GM12878 (cell line): ENCODE results near the gene EHHADH. TPM values are rescaled to one million over a fixed set of nuclear protein-coding genes. Genes with fewer than 3 reads are reported as not detected.

Experiments used
- ATF2 ChIP-seq: IDR thresholded peaks from 2 replicates; pipeline ENCODE4 v1.6.1; 2012; ENCODE audit warnings: low read length, inconsistent platforms
- BACH1 ChIP-seq: fragments of 450-650 bp; IDR thresholded peaks from 2 replicates; pipeline ENCODE4 v1.6.1; 2017; ENCODE audit warnings: mild to moderate bottlenecking, borderline replicate concordance
- CBX3 ChIP-seq: fragments of 200-600 bp; sonication (generic); IDR thresholded peaks from 2 replicates; pipeline ENCODE4 v1.6.1; 2016; ENCODE audit warnings: low read depth, borderline replicate concordance
- CHD1 ChIP-seq: IDR thresholded peaks from 2 replicates; pipeline ENCODE4 v1.6.1; 2012; ENCODE audit warnings: low read depth, low read length, improper control_type of control experiment
- E2F8 ChIP-seq: fragments of 450-650 bp; IDR thresholded peaks from 2 replicates; pipeline ENCODE4 v1.6.1; 2018; ENCODE audit warnings: mild to moderate bottlenecking, low read depth, moderate library complexity; ENCODE audit not compliant: partially characterized antibody
- HDAC2 ChIP-seq: fragments of 200-600 bp; sonication (generic); IDR thresholded peaks from 2 replicates; pipeline ENCODE4 v1.6.1; 2017
- KLF5 ChIP-seq: fragments of 450-650 bp; IDR thresholded peaks from 2 replicates; pipeline ENCODE4 v1.6.1; 2014; ENCODE audit warnings: mild to moderate bottlenecking; ENCODE audit not compliant: partially characterized antibody
- MTA2 ChIP-seq: fragments of 450-650 bp; IDR thresholded peaks from 2 replicates; pipeline ENCODE4 v1.6.1; 2016; ENCODE audit warnings: low read depth, mild to moderate bottlenecking, moderate library complexity
- MXI1 ChIP-seq: fragments of 150-350 bp; IDR thresholded peaks from 2 replicates; pipeline ENCODE4 v1.6.1; 2011; ENCODE audit warnings: low read depth, mild to moderate bottlenecking, inconsistent platforms, low read length, improper control_type of control experiment
- MYC ChIP-seq: IDR thresholded peaks from 2 replicates; pipeline ENCODE4 v1.6.1; 2011; ENCODE audit warnings: mild to moderate bottlenecking, low read length, moderate library complexity, inconsistent platforms; ENCODE audit not compliant: insufficient read depth, insufficient replicate concordance, insufficient read length, severe bottlenecking
- NBN ChIP-seq: fragments of 450-650 bp; IDR thresholded peaks from 2 replicates; pipeline ENCODE4 v1.6.1; 2016
- POU2F2 ChIP-seq: IDR thresholded peaks from 3 replicates; pipeline ENCODE4 v1.6.1; 2011; ENCODE audit warnings: low read depth, mild to moderate bottlenecking, low read length, borderline replicate concordance
- RBBP5 ChIP-seq: fragments of 200-600 bp; sonication (generic); conservative IDR thresholded peaks from 2 replicates; pipeline ENCODE4 v1.6.1; 2016
- RUNX3 ChIP-seq: IDR thresholded peaks from 2 replicates; pipeline ENCODE4 v1.6.1; 2012; ENCODE audit warnings: low read length, inconsistent platforms
- SRF ChIP-seq, 2 experiments: IDR thresholded peaks; 2 replicates each; pipeline ENCODE4 v1.6.1; 2011; ENCODE audit warnings: low read depth in 2 of 2, low read length in 2 of 2, mild to moderate bottlenecking in 1 of 2, moderate library complexity in 1 of 2
- TCF7 ChIP-seq: IDR thresholded peaks from 2 replicates; pipeline ENCODE4 v1.6.1; 2014; ENCODE audit warnings: antibody characterized with exemption, borderline replicate concordance
- ZNF592 ChIP-seq: fragments of 450-650 bp; IDR thresholded peaks from 2 replicates; pipeline ENCODE4 v1.6.1; 2017; ENCODE audit warnings: mild to moderate bottlenecking, moderate library complexity
- ZNF687 ChIP-seq: fragments of 450-650 bp; IDR thresholded peaks from 2 replicates; pipeline ENCODE4 v1.6.1; 2017; ENCODE audit warnings: mild to moderate bottlenecking, moderate library complexity
- ZSCAN29 ChIP-seq: fragments of 450-650 bp; IDR thresholded peaks from 2 replicates; pipeline ENCODE4 v1.6.1; 2017; ENCODE audit warnings: mild to moderate bottlenecking, moderate library complexity
- polyA plus RNA-seq, 11 experiments: library from polyadenylated mRNA; depleted of rRNA in 4 of 11; unstranded in 6 of 11; stranded (reverse) in 5 of 11; fragments of >200 nt; fragmentation: Nextera tagmentation in 4 of 11; fragmentation: Illumina TruSeq in 1 of 11; extraction: Ambion mirVana in 4 of 11; extraction: Trizol in 1 of 11; gene quantifications; 1 replicate in 1 of 11; 2 replicates in 10 of 11; pipeline versions ENCODE4 v1.2.1 to v1.2.3, GENCODE V29; 2011 to 2016; ENCODE audit warnings: inconsistent platforms in 2 of 11, missing spikeins in 2 of 11, low read depth in 1 of 11
- total RNA-seq, 4 experiments: library from RNA; depleted of rRNA in 3 of 4; stranded (reverse); fragments of >200 nt in 3 of 4; fragmentation: Illumina TruSeq in 1 of 4; extraction: Trizol in 1 of 4; gene quantifications; 2 replicates each; pipeline versions ENCODE4 v1.2.1 to v1.2.3, GENCODE V29; 2013 to 2021

Gene EHHADH
- total and polyA plus RNA-seq, 10 of the 15 experiments (the other 5 are each of a cell fraction or from before 2014, with no cell fraction given): 0.96 to 8.4 (median 5.3) TPM

- TF ChIP-seq MYC (no peak), ZNF592 (no peak; the same call in 1 of the 2 replicates), MXI1 (no peak), POU2F2 (peak; percentile 58; the same call in 1 of the 3 replicates), SRF (IDR thresholded peaks at IDR 0.05; ENCODE audit: low read depth in 2 of 2, low read length in 2 of 2) (peak in 1 of 2 experiments; percentile 70; a peak in 2 of 4 replicates), KLF5 (no peak), RBBP5 (no peak), BACH1 (no peak), HDAC2 (no peak), TCF7 (no peak), CHD1 (no peak), E2F8 (peak; percentile 81), CBX3 (no peak), ZNF687 (peak; percentile 54; the same call in 1 of the 2 replicates), ZSCAN29 (no peak), ATF2 (peak; percentile 84), RUNX3 (peak; percentile 59), MTA2 (no peak), NBN (peak; percentile 100)
Observed at GRCh38 chr3:185282696-185283373, 29.0 kb upstream of the EHHADH start (continued).
